Heart left ventricle (tissue), 13 donors: ENCODE measurements around the gene PLCB1.

Experiments used
- CTCF ChIP-seq, 12 donors: fragments of 200-600 bp; sonication (generic) in 4 of 12; IDR thresholded peaks; one replicate each; pipeline versions ENCODE4 v1.5.0 to v1.8.0; 2018 to 2022; ENCODE audit warnings: antibody characterized with exemption in 12 of 12, mild to moderate bottlenecking in 5 of 12
- POLR2A ChIP-seq, 2 donors: fragments of 450-650 bp; IDR thresholded peaks; one replicate each; pipeline ENCODE4 v1.6.1; 2017; ENCODE audit warnings: antibody characterized with exemption in 2 of 2, mild to moderate bottlenecking in 2 of 2, moderate library complexity in 2 of 2
- donor health status: ischemic (EF 13 %, LVEDD 7.1; RV severe dilation, severe dysfunction).
- donor health status: DM: no; HTN: yes; CAD: no.
- donor health status: DM: no; HTN: no; CAD: no.
- donor health status: ischemic (EF 25% LVEDD 6.9; RV normal size, moderate dysfunction).
- donor health status: ischemic (EF 25% LVEDD 5.7; RV mildly dilated, moderate dysfunction).
- donor health status: ischemic (EF 35%, LVEDD 5.7; RV mildly dilated, moderate dysfunction).
- donor health status: nonischemic (EF 11% LVEDD 7.7; RV severe dilation, severe dysfunction).
- donor health status: DM: yes; HTN: yes; CAD: no.
- donor health status: PGD.
- donor health status: ischemic (EF 29% LVEDD 5.4; RV normal size, mild dysfunction).
- donor health status: nonischemic (EF 23%, LVEDD 6.1; RV moderate dilation, normal function).

- TF ChIP-seq CTCF (IDR thresholded peaks at IDR 0.05) (no peak), POLR2A (IDR thresholded peaks at IDR 0.05) (no peak)
Observed at GRCh38 chr20:8877294-8877693, 745.2 kb downstream of the PLCB1 start.
